Erythroblast (primary cell): Measurements from ENCODE around the gene HDAC4.

Experiments used
- DNase-seq, 2 experiments: peaks; one replicate each; lab custom pipeline; 2025; lab: John Stamatoyannopoulos, UW
- GATA1 ChIP-seq: IDR thresholded peaks from 2 replicates; pipeline ENCODE4 v1.6.1; 2011; ENCODE audit warnings: low read depth, mild to moderate bottlenecking, control low read depth, low read length, moderate library complexity
- POLR2A ChIP-seq: IDR thresholded peaks from 2 replicates; pipeline ENCODE4 v1.6.1; 2011; ENCODE audit warnings: mild to moderate bottlenecking, low read length

Gene HDAC4

DNA sequence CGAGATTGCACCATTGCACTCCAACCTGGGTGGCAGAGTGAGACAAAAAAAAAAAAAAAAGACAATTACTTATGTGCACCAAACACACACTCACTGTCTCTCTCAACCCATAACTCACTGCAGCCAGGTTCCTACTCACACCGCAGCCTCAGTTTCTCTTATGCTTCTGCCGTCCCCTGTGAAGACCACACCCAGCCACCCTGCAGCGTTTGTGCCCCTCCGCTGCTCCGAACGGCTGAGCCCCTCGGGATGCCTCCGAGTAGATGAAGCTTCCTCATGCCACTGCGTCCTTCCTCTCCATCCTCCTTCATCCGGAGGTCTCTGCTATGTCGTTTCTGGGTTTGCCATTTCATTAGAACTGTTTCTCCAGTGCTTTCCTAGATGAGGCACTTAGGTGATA lies 392.8 kb downstream of the HDAC4 start:
- DNase-seq, result no peak
- TF ChIP-seq GATA1 (no peak), POLR2A (no peak)

- DNase-seq, result no peak
- TF ChIP-seq GATA1 (no peak), POLR2A (no peak)
Measured at GRCh38 chr2:239006622-239007285, 394.1 kb downstream of the HDAC4 start.

GRCh38 chr2:239005586-239005985 lies 395.2 kb downstream of the HDAC4 start:
- no peak for TF ChIP-seq POLR2A
- TF ChIP-seq GATA1, result no peak
- DNase-seq, result no peak

GRCh38 chr2:239004274-239005015 lies 396.4 kb downstream of the HDAC4 start:
- no peak for TF ChIP-seq GATA1
- TF ChIP-seq POLR2A, result no peak
- DNase-seq, result no peak

GRCh38 chr2:239003624-239004273 lies 397.1 kb downstream of the HDAC4 start:
- no peak for DNase-seq
- TF ChIP-seq GATA1 (no peak), POLR2A (no peak)

DNA sequence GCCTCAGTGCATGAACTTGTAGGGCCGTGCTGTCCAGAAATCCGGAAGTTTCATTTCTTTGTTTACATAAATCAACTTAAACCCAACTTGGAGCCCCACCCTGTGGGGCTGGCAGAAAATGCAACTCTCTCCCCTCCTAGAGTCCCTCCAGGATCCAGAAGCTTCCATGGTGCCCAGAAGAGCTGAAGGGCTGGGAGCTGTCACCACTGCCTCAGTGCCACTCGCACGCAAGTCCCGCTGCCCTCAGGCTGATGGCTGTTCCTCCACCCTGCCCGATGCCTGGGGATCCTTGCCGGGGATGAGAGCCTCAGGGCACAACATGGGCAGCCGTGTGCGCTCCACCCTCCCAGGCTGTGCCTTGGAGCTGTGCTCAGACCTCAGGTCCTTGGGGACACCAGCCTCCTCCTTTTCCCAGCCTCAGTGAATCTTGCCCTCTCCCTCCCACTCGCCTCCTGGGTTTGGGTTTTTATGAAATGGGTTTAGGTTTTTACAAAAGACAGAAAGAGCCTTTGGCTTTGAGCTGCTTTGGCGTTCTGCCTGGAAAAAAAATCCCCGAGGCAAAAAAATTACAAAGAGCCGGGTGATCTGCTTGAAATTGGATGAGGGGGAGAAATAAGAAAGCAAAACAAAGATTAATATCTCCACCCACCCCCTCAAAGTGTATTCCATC lies 397.7 kb downstream of the HDAC4 start:
- DNase-seq, result no peak
- TF ChIP-seq GATA1 (no peak), POLR2A (no peak)

DNA sequence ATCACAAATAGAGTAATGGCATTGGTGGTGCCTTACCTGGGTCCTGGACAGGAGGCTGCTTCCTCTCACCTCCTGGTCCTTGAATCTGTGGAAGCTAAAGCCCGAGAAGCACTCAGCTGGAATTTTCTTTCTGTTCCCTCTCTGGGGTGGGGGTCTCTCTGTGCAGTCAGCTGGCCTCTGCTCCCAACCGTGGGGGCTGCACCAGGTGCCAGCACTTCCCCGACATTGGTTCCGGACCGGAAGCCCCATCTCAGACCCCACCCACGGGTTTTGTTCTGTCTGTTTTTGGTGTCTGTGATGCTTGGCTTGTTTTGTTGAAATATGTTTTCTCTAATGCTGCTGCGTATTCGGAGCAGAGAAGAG lies 398.2 kb downstream of the HDAC4 start:
- TF ChIP-seq GATA1, result no peak
- no peak for TF ChIP-seq POLR2A
- no peak for DNase-seq

DNA sequence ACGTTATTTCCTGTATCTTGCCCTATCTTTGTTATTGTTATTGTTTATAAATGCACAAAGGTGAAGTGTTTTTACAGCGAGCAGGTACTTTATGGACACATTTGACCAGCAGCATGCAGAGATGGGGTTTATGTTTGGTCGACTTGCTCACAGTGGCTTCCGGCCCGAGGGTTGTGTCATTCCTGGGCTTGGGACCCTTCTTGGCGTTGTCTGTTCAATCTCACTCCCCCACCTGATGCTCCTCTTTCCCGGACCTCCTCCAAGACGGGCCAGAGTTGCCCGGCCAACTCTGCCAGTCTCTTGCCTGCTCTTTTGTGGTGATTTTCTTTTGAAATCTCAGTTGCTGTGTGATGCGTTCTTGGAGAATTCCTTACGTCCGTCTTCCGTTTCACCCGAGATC lies 399.0 kb downstream of the HDAC4 start:
- no peak for DNase-seq
- TF ChIP-seq POLR2A (no peak), GATA1 (no peak)

GRCh38 chr2:239000500-239001073 lies 400.2 kb downstream of the HDAC4 start:
- no peak for TF ChIP-seq GATA1
- no peak for TF ChIP-seq POLR2A
- no peak for DNase-seq

DNA sequence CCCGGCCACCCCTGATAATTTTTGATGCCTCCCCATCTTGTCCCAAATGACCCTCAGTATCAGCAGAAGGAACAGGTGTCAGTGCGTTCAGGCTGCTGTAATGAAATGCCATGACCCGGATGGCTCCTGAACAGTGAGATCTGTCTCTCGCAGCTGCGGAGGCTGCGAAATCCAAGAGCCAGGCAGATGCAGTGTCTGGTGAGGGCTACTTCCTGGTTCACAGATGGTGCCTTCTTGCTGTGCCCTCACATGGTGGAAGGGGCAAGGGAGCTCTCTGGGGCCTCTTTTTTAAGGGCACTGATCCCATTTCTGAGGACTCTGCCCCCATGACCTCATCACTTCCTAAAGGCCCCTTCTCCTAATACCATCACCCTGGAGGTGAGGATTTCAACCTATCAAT lies 400.7 kb downstream of the HDAC4 start:
- no peak for TF ChIP-seq GATA1

DNA sequence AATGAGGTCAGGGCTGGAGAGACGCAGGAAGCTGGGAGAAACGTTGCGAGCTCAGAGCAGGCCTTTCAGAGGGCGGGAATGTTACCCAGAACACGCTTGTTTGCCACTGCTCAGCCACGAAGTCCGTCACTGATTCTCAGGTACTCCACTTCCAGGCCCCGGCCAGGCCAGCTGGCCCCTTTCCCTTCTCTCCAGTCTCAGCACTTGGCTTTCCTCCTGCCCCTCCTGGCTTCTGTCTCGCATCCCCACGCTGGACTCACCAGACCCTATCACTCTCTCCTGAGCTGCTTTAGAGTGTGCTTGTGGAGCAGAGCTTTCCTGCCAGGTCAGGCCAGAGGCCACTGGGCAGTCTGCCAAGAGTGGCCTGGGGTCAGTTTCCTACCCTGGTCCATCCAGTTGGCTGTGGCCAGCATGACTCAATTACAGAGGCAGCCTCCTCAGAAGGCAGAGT lies 401.5 kb downstream of the HDAC4 start:
- no peak for DNase-seq
- TF ChIP-seq GATA1 (no peak), POLR2A (no peak)

More for the DNA sequence above, 400.7 kb downstream of the HDAC4 start:
- DNase-seq, result no peak

GRCh38 chr2:238998801-238999200 lies 402.0 kb downstream of the HDAC4 start:
- DNase-seq, result no peak
- TF ChIP-seq POLR2A (no peak), GATA1 (no peak)
